Measurements from ENCODE around the gene PSMA2. TPM values are rescaled to one million over a fixed set of nuclear protein-coding genes. Genes with fewer than 3 reads are reported as not detected.
A peak's percentile ranks its signal among the peaks of the same experiment; 100 is the strongest.

The PSMA2 gene
- total RNA-seq, 1 donor from 2014 or later = 60.8 TPM

DNA sequence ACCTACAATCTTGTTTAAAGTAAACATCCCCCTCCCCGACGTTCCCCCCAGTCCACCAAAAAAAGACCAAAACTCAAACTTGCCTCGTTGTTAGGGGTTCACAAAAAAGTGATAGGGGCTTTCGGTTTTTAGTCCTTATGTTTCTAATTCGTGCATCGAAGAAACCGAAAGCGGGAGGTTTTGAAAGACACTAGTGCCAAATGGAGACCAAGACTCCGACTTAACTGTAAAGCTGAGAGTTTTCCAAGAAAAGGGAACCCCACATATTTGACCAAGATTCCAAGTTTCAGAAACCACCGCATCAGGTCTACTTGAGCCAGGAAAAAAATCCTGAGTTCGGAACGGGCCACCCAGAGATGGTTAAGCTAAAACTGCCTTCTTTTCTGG is 534 bp downstream of the PSMA2 start:
- H3K27ac Mint-ChIP-seq (ENCODE audit: unreplicated experiment) = peak overlapping the region; percentile 99
- no peak for DNase-seq (ENCODE audit: low spot score)
- H3K36me3 Mint-ChIP-seq (ENCODE audit: low read depth) = peaks cover 9% of the 10 kb centered on the region

GRCh38 chr7:42930889-42931288 is 1.1 kb downstream of the PSMA2 start:
- DNase-seq (ENCODE audit: low spot score) = no peak
- peak overlapping the region; percentile 99 for H3K27ac Mint-ChIP-seq (ENCODE audit: unreplicated experiment)

More for the DNA sequence above, 534 bp downstream of the PSMA2 start:
- TF ChIP-seq, protein P1, sequence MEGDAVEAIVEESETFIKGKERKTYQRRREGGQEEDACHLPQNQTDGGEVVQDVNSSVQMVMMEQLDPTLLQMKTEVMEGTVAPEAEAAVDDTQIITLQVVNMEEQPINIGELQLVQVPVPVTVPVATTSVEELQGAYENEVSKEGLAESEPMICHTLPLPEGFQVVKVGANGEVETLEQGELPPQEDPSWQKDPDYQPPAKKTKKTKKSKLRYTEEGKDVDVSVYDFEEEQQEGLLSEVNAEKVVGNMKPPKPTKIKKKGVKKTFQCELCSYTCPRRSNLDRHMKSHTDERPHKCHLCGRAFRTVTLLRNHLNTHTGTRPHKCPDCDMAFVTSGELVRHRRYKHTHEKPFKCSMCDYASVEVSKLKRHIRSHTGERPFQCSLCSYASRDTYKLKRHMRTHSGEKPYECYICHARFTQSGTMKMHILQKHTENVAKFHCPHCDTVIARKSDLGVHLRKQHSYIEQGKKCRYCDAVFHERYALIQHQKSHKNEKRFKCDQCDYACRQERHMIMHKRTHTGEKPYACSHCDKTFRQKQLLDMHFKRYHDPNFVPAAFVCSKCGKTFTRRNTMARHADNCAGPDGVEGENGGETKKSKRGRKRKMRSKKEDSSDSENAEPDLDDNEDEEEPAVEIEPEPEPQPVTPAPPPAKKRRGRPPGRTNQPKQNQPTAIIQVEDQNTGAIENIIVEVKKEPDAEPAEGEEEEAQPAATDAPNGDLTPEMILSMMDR (IDR thresholded peaks at IDR 0.05) = no peak
- Mint-ChIP-seq H3K9me3 (ENCODE audit: low read depth) (no peaks in the 10 kb centered on the region), H3K27me3 (ENCODE audit: low read depth) (no peaks in the 10 kb centered on the region), H3K4me3 (ENCODE audit: unreplicated experiment) (peak overlapping the region; percentile 97), H3K4me1 (ENCODE audit: low read depth) (peaks cover 43% of the 10 kb centered on the region)

DNA sequence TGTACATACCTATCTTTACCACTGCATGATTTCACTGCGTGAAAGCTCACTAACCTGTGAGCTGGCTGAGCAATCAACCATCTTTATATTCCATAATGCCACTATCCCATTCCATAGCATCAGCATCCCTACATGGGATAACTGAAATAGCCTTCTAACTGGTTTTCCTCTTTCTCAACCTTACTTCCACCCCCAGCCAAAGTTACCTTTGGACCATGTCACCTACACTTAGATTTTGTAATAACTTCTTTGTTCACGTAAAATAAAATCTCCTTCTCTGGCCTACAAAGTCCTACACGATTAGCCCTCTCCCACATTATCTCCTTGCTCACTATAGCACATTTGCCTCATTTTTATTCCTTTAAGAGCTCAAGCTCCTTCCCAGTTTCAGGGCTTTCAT is 2.5 kb downstream of the PSMA2 start:
- no peaks in the 10 kb centered on the region for H3K27me3 Mint-ChIP-seq (ENCODE audit: low read depth)
- DNase-seq (ENCODE audit: low spot score) = no peak
- H3K4me3 Mint-ChIP-seq (ENCODE audit: unreplicated experiment) = no peak overlapping the region
- no peaks in the 10 kb centered on the region for H3K9me3 Mint-ChIP-seq (ENCODE audit: low read depth)
- H3K27ac Mint-ChIP-seq (ENCODE audit: unreplicated experiment) = peak overlapping the region; percentile 18
- TF ChIP-seq, protein P1 (IDR thresholded peaks at IDR 0.05) = no peak
- peaks cover 50% of the 10 kb centered on the region for H3K4me1 Mint-ChIP-seq (ENCODE audit: low read depth)
- H3K36me3 Mint-ChIP-seq (ENCODE audit: low read depth) = peaks cover 9% of the 10 kb centered on the region

More at GRCh38 chr7:42930889-42931288, 1.1 kb downstream of the PSMA2 start:
- H3K9me3 Mint-ChIP-seq (ENCODE audit: low read depth) = no peaks in the 10 kb centered on the region
- peaks cover 43% of the 10 kb centered on the region for H3K4me1 Mint-ChIP-seq (ENCODE audit: low read depth)
- H3K36me3 Mint-ChIP-seq (ENCODE audit: low read depth) = peaks cover 6% of the 10 kb centered on the region
- TF ChIP-seq, protein P1 (IDR thresholded peaks at IDR 0.05) = no peak
- peak overlapping the region; percentile 97 for H3K4me3 Mint-ChIP-seq (ENCODE audit: unreplicated experiment)
- no peaks in the 10 kb centered on the region for H3K27me3 Mint-ChIP-seq (ENCODE audit: low read depth)

GRCh38 chr7:42928754-42929153 is 3.2 kb downstream of the PSMA2 start:
- Mint-ChIP-seq H3K27me3 (ENCODE audit: low read depth) (no peaks in the 10 kb centered on the region), H3K4me1 (ENCODE audit: low read depth) (peaks cover 45% of the 10 kb centered on the region), H3K9me3 (ENCODE audit: low read depth) (no peaks in the 10 kb centered on the region), H3K27ac (ENCODE audit: unreplicated experiment) (no peak overlapping the region), H3K36me3 (ENCODE audit: low read depth) (peaks cover 11% of the 10 kb centered on the region), H3K4me3 (ENCODE audit: unreplicated experiment) (no peak overlapping the region)
- DNase-seq (ENCODE audit: low spot score) = no peak
- TF ChIP-seq, protein P1 (IDR thresholded peaks at IDR 0.05) = no peak

GRCh38 chr7:42926204-42926603 is 5.8 kb downstream of the PSMA2 start:
- Mint-ChIP-seq H3K9me3 (ENCODE audit: low read depth) (no peaks in the 10 kb centered on the region), H3K36me3 (ENCODE audit: low read depth) (peaks cover 22% of the 10 kb centered on the region), H3K27me3 (ENCODE audit: low read depth) (no peaks in the 10 kb centered on the region), H3K4me3 (ENCODE audit: unreplicated experiment) (no peak overlapping the region), H3K27ac (ENCODE audit: unreplicated experiment) (no peak overlapping the region), H3K4me1 (ENCODE audit: low read depth) (peaks cover 33% of the 10 kb centered on the region)
- no peak for DNase-seq (ENCODE audit: low spot score)
- TF ChIP-seq, protein P1 (IDR thresholded peaks at IDR 0.05) = no peak

Data from chondrocyte (in vitro differentiated cells).